Activated T-helper 9 cell treated with anti-CD3 and anti-CD28 coated beads, Interleukin-2, amount 50 U/mL, for 16 hours (primary cell): ENCODE data around the gene NELL1.
"Not testable (repeated sequence)": the region's sequence is repeated elsewhere in the genome, so short reads cannot be mapped to it uniquely, and the experiment has no call there.

Experiments used
- DNase-seq: peaks from one replicate; pipeline ENCODE4 v3.0.0-alpha.2; 2020; ENCODE audit warnings: low read depth

Gene NELL1

DNA sequence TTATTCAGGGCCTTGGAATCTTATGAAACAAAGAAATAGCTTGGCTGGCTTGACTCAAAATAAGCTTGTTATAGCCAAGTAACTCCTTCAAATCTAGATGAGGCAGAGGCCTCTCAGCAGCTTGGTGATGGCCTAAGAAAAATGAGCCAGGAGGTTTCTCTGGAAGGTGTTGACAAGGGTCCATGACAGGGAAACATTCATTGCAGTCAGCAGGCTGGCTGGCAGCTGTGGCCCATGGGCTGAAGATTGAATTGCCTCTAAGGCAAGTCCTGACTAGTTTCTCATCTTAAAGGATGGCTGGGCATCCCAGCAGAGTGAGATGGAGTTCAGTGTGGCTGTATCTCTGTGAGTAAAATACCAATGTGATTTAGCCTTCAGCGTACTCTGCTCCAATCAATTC lies 441.0 kb downstream of the NELL1 start:
- no peak for DNase-seq

DNA sequence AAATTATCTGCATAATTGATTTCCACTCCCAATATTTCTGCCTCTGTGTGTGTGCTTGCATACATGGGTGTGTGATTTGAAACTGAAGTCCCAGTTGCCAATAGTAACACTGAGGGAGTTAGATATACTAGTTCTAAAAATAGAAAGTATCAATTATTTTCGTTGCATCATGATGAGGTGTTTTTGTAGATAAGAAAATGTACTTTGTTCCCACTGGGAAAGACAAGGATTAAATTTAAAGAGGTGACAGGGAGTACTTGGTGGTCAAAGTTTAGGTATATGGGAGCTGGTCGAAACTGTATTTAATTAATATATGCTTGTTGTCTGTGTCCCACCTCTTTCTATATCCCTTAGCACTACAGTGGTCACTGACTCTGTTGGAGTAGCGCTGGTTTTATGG lies 444.5 kb downstream of the NELL1 start:
- DNase-seq: no peak

DNA sequence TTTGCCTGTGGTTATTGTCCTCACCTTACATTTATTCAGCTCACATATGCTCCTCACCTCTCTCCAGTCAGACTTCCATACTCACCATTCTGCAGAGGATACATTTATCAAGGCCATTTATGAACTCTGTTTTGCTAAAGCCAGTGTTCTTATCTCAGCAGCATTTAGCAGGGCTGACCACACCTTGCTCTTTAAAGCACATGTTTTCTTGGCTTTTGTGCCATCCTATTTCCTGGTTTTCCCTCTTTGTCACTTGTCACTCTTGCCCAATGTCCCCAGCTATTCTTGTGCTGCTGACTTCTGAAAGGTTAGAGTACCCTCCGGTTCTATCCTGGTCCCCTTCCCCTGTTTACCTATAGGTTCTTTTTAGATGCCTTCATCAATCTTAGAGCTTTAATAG lies 446.6 kb downstream of the NELL1 start:
- no peak for DNase-seq

DNA sequence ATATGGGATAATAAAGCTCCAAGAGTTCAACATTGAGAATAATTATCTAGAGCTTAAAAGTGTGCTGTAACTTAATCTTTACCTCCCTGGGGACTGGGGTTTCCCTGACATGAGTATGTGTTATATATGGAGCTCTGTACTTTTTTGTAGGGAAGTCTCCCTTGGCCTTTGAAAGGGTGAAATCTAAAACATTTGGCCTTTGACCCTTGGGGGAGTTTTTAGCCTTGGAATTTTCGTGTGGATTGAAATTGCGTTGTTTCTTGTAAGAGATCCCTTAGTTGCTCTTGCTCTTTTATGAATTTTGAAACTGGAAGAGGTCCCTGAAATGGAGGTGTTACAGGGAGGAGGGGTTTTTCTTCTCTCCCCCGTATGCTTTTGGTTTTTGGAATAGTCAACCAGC lies 450.0 kb downstream of the NELL1 start:
- DNase-seq: no peak

DNA sequence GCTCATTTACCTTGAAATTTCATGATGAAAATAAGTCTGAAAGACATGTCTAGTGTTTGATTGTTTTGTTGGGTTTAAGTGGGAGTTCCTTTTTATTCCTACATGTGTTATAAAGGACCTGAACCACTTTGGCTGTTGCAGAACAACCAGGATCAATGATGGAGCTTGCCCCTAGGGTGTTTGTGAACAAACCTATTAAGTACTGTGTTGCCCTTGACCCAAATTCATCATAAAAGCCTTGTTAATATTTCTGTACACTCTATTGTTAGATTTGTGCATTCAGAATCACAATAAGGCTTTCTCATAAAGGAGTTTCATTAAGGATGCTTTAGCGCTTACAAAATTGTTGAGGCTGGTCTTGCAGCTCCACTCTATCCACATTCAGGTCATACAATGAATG lies 452.6 kb downstream of the NELL1 start:
- DNase-seq: no peak

DNA sequence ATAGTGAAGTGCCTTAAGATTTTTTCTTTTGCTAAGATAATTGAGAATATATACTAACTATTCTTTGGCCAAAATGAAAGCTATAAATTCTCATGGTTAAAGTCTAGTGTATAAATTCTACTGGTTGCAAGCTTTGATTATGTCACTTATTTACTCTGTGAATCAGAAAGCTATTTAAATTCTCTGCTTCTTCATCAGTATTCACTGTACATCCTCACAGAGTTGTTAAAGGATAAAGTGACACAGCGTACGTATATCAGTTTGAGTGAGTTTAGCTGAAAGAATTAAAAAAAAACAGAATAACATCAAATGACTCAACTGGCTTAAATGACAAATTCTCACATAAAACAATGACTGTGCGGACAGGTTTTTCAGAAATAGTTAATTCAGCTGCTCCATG lies 453.1 kb downstream of the NELL1 start:
- DNase-seq: no peak

DNA sequence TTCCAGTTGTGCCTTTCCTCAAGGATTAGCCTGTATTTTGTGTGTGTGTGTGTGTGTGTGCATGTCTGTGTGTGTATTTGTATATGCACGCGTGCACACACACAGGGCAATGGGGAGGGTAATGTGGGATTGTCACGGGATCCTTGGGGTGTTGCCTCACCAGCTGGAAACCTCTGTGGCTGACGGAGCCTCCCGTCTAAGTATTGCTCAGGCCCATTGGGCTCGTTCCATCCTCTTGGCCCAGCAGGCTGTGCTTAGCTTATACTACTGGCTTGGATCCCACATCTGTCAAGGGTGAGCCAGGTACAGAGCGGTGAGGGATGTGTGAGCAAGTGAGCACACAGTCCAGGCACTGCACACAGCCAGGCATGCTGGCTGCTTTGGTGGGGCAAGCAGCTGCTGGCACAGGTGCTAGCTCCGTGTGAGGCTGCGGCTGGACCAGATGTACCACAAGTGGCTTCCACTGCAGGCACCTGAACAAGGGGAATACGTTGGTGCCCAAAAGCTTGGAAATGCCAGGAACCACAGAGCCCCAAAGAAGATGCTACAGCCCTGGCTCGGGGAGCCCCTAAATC lies 462.8 kb downstream of the NELL1 start:
- DNase-seq: no peak

DNA sequence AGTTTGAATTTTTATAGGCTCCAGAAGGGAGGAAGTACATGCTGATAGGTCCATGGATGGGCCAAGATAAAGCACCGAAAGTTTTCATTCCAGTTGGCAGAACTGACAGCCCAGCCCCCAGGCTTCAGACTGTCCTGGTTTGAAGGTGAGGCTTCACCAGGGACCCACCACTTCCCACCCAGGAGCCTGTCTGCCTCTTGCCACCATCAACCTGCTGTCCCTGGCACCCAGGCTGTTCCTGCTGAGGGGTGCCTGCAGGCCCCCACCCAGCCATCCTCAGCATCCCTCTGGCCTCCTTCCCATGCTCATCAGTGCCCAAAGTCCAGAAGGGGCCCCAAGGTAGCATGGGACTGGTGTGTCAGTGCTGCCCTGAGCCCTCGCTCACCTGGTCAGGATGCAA lies 463.9 kb downstream of the NELL1 start:
- no peak for DNase-seq

DNA sequence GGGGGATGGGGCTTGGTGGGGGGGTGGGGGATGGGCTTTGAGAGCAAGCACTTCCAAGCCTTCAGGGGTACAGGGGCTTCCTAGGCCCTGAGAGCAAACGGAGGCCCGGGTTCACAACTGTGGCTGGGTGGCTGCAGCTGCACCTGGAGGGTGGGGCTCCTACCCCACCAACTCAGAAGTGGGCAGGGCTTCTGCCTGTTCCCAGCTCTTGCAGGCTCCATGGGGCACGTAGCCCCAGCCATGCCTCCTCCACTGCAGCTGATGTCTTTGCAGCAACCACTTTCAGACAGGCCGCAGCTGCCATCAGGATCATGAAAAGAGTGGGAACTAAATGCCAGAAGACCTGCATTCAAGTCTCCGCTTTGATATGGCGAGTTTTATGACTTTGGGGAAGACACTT lies 464.3 kb downstream of the NELL1 start:
- no peak for DNase-seq

DNA sequence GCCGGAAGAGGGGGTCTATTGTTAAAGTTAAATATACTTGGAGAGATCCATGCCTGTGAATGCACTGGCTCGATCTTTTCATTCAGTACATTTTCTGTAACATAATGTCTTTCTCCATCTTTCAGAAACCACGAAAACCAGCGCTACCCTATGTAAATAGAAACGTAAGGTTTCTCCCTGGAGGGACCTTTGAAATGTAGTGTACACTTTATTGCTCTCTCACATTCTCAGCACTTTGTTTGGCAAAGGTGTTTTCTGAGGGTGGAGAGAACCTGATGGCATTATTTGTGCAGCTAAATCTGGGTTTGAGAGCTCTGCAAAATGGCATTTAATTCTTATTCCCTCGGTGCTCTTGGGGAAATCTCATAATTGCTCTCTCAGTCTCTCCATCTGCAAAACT lies 468.4 kb downstream of the NELL1 start:
- no peak for DNase-seq

DNA sequence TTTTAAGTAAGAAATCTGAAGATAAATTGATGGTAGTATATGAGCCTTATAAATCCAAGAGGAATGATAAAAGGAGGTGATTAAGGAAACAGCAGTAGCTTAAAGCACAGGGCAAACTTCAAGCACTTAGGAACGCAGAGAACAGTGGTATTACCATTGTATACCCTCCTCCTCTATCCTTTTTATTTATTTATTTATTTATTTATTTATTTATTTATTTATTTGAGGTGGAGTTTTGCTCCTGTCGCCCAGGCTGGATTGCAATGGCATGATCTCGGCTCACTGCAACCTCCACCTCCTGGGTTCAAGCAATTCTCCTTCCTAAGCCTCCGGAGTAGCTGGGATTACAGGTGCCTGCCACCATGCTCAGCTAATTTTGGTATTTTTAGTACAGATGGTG lies 472.2 kb downstream of the NELL1 start:
- DNase-seq: not testable (repeated sequence)

DNA sequence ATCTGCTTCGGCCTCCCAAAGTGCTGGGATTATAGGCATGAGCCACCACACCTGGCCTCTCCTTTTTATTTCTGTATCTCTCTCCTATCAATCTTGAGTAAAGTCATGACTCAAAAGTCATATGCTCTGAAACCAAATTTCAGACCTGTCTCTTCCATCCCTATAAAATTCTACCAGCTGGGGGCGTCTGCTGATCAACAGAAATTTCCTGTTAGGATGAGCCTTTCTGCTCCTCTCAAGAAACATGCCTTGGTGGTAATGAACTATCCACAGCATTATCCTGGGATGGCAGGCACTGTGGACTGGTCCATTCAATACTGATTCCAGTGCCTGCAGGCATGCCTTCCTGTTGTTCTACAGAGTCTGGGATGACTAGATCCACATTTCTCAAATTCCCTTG lies 472.6 kb downstream of the NELL1 start:
- no peak for DNase-seq

DNA sequence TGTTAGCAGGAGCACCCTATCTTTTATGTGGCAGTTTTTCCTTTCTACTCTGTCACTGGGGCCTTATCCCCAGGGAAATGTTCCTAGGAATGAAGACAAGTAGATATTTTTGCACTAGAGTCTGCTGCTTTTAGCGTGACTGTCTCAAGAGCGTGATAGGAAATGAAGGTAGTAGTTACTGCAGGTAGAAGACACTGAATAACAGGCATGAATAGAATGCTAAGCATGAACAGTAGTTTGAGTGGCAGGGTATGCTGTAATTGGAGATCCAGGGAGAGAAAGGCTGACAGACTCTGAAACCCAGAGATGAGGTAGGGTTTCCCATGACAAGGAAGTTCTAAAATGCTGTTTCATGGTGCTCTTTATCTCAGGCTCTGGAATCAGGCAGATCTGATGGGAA lies 475.1 kb downstream of the NELL1 start:
- no peak for DNase-seq

DNA sequence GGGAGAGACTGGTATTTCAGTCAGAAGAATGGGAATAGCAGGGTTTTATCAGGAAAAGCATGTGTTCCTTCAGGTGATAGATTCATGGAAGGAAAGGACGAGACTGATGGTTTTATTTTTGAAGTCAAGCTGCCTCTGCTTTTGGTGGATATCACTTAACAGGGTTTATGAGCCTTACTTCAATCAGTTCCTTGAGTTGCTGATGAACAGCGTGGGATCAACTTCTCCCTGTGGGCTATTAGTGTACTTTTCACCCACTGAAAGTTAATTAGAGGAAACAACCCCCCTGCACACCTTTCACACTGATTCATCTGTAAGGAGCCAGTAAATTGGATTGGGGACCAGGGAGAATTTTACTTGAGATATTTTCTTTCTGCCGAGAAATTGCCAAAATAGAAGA lies 479.0 kb downstream of the NELL1 start:
- no peak for DNase-seq

DNA sequence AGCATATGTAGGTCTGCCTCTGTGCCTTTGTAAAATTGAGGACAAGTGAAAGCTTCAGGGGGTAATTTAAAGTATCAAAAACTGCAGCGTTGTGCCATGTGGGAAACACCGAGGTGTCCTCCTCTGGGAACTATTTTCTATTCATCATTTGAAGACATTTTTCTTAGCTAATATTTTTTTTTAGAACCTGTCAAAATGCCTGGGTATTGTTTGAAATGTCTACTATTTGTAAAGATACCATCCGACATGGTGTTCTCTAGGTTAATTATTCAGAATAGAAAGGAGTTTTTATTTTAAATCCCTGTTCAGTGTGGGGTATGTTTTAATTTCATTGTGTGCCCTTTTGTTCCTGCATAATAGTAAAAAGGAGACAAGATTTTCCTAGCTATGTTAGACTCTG lies 490.8 kb downstream of the NELL1 start:
- no peak for DNase-seq

DNA sequence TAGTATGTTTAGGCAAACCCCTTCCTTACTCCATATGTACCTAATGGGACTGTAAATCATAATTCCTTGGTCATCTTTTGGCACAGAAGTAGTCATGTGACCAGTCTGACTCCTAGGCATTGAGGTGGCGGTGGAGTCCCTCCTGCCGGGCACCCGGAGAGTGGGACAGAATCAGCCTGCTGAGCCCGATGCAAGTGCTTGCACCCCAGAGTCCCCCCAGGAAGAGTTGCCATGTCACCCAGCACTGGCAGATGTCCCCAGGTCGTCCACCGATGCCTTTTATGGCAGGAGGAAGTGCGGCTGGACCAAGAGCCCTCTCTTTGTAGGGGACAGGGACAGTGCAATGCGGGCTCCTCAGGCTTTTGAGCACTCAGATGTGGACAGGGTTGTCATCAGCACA lies 500.3 kb downstream of the NELL1 start:
- no peak for DNase-seq

DNA sequence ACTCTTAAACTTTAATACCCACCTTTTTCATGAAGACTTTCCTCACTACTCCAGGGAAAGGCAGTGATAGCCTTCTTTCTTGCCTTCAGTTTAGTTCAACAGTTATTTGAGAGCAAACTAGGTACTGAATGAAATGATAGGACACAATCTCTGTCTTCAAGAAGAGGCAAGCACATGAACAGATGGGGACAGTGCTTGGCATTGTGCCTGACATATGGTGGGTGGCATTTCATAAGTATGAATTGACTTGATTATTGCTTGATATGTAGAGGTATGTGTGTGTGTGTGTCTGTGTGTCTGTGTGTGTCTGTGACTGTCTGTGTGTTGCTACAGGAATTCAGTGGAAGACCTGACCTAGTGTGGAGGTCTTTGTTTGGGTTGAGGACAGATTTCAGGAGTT lies 504.1 kb downstream of the NELL1 start:
- DNase-seq: no peak

DNA sequence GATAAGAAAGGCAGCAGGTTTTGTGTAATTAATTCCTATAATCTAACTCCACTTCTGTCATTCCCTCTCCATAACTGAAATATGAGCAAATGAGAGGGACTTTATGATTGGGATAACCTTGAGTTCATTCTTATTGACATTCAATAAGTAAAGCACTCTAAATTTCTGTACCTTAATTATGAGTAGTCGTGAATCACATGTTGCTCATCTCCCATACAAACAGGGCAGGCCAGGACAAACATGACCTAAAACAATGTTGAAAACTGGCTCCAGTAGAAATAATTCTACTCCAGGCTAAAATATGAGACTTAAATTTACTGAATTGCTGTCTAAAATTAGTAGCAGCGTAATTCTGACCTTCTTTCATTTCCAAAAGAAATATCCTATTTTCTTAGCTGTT lies 505.4 kb downstream of the NELL1 start:
- no peak for DNase-seq

DNA sequence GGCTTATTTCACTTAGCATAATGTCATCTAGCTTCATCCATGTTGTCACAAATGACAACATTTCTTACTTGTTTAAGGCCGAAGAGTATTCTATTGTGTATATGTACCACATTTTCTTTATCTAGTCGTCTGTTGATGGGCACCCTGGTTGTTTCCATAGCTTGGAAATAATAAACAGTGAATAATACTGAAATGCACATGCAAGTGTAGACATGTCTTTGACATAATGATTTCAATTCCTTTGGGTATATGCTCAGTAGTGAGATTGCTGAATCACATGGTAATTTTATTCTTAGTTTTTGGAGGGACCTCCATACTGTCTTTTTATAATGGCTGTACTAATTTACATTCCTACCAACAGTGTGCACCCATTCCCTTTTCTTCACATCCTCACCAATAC lies 508.0 kb downstream of the NELL1 start:
- no peak for DNase-seq

DNA sequence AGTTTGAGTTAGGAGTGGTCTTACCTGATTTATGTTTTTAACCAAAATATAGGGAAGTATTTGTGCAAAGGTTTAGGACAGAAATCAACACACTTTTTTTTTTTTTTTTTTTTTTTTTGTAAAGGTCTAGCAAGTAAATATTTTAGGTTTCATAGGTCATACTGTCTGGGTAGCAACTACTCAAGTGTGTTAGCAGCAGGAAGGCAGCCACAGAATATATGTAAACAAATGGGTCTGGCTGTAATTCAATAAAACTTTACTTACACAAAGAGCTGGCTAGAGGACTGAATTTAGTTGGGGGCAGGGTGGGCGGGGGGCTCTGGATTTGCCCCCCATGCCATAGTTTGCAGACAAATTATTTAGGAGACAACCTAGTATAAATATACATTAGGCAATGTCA lies 510.4 kb downstream of the NELL1 start:
- no peak for DNase-seq

DNA sequence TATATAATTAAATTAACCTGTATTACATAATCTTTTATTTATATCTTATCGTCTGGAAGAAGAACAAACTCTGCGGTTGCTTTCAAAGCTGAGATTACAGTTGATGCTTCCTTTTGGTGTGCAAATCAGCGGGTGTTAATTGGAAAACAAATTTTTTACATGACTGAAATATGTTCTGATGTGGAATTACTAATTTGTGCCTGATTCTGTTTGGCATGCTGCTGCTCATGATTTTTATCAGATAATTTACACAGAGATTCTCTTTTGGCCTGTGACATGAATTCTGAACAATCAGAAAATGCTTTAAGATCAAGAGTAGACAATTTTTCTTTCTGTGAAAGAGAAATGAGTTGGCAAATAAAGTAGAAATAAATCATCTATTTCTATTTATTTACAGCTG lies 510.8 kb downstream of the NELL1 start:
- DNase-seq: no peak

DNA sequence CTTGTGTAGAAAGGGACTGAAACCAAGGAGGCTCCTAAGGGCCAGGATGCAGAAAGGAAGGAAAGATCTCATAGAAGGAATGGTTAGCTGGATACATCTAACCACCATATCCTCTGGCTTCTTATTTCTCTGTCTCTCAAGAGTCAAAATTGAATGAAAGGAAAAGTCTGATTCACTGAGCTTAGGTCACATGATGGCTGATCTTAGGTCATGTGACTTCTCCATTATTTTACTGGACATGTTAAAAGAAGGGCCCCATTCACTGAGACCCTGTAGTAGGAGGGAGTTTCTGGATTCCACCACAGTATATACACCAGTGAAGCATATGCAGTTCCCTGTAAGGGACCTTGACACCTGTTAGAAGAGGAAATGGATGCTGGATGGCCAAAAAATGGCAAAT lies 516.6 kb downstream of the NELL1 start:
- no peak for DNase-seq

DNA sequence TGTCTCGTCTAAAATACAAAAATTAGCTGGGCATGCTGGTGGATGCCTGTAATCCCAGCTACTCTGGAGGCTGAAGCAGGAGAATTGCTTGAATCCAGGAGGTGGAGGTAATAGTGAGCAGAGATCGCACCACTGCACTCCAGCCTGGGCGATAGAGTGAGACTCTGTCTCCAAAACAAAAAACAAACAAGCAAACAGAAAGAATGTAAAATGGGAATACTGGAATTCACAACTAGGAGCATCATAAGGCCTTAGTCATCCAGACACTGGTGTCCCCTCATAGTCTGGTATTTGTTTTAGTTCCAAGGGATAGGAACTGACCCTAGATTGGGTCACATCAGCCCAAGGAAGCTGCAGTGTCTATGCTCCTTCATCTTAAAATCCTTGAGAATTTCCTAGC lies 520.8 kb downstream of the NELL1 start:
- no peak for DNase-seq

DNA sequence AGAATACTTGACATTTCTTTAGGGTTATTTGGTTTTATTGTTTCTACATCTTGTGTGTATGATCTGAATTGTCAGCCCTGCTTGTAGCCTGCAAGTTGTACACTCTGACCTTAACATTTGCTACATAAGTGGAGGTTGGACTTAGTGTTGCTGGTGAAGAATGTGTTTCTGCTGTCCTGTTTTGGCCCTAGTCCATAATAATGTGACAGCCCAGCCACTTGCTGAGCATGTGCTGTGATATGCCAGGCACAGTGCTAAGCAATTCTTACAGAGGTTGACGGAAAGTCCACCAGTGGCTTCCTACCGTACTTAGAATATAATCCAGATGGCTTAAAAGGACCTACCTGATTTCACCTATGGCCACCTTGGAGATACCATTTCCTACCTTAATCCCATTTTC lies 526.6 kb downstream of the NELL1 start:
- DNase-seq: no peak

DNA sequence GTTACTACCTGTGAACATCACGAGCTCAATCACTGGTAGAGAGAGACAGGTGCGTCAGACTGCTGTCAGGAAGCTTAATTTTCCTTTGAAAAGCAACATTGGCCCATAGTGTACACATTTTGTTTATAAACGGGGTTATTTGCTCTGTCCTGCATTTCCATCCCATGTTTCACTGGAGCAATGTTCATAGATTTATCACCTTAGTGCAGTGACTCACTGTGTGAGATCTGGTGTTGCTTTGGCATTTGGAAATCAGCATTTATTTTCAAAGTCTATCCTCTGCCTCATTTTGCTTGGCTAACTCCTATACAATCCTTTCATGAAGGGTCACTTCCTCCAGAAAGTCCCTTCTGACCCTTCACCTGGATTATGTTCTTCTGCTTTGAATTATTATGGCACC lies 529.1 kb downstream of the NELL1 start:
- no peak for DNase-seq
